Kidney (tissue), 14 donors: ENCODE results near the gene TSNAXIP1. TPM values are rescaled to one million over a fixed set of nuclear protein-coding genes. Genes with fewer than 3 reads are reported as not detected.

Source experiments
- DNase-seq, 5 donors: peaks; one replicate each; pipeline ENCODE4 v3.0.0-alpha.2; 2013 to 2020
- FAIRE-seq: peaks from 2 replicates; lab custom pipeline; 2012; peaks lifted over from hg19 to GRCh38; lab: Jason Lieb, UNC
- H3K27ac ChIP-seq, 2 donors: one replicate each; pipeline ENCODE4 v1.7.0; 2013; ENCODE audit warnings: low read depth in 2 of 2, low read length in 2 of 2, inconsistent platforms in 1 of 2
- H3K27me3 ChIP-seq: one replicate; pipeline ENCODE4 v1.7.1; 2013; ENCODE audit warnings: low read length, inconsistent platforms; ENCODE audit not compliant: control insufficient read depth, insufficient read depth
- H3K36me3 ChIP-seq, 3 donors: one replicate each; pipeline versions ENCODE4 v1.7.0 to v1.7.1; 2013; ENCODE audit warnings: low read length in 3 of 3, control low read depth in 1 of 3, inconsistent platforms in 1 of 3; ENCODE audit not compliant: insufficient read depth in 3 of 3, control insufficient read depth in 2 of 3
- H3K4me1 ChIP-seq, 3 donors: one replicate each; pipeline versions ENCODE4 v1.7.0 to v1.7.1; 2013; ENCODE audit warnings: low read length in 3 of 3, inconsistent platforms in 1 of 3, low read depth in 1 of 3; ENCODE audit not compliant: control insufficient read depth in 2 of 3, insufficient read depth in 2 of 3
- H3K4me3 ChIP-seq, 3 donors: one replicate each; pipeline versions ENCODE4 v1.7.0 to v1.8.1; 2013; ENCODE audit warnings: low read length in 3 of 3, control low read depth in 1 of 3, inconsistent platforms in 1 of 3
- H3K9ac ChIP-seq, 3 donors: one replicate each; pipeline versions ENCODE4 v1.7.0 to v1.7.1; 2013; ENCODE audit warnings: low read length in 3 of 3, control low read depth in 1 of 3, inconsistent platforms in 1 of 3
- H3K9me3 ChIP-seq, 3 donors: one replicate each; pipeline versions ENCODE4 v1.7.0 to v1.7.1; 2013; ENCODE audit warnings: low read length in 3 of 3, control low read depth in 1 of 3, inconsistent platforms in 1 of 3; ENCODE audit not compliant: control insufficient read depth in 2 of 3, insufficient read depth in 1 of 3
- CTCF ChIP-seq: IDR thresholded peaks from 3 replicates; pipeline ENCODE4 v1.5.1; 2012; ENCODE audit warnings: mild to moderate bottlenecking, moderate library complexity, borderline replicate concordance; ENCODE audit not compliant: insufficient read depth; ENCODE audit errors: extremely low read depth
- intact Hi-C: fragments of 100-400 bp; cut with DNase I; formaldehyde crosslinking; loops from one replicate; pipeline ENCODE4 v1.11.1; 2022
- polyA plus RNA-seq: library from polyadenylated mRNA; stranded (reverse); fragments of 350-450 nt; fragmentation: Illumina TruSeq; extraction: RNeasy Lipid Tissue Mini Kit (QIAGEN cat#74804); gene quantifications from one replicate; pipeline ENCODE4 v1.2.3, GENCODE V29; 2014; ENCODE audit warnings: low read depth, low replicate concordance; ENCODE audit not compliant: insufficient read depth
- total RNA-seq: library from RNA; stranded (reverse); fragmentation: NEBNext Ultra II Directional; extraction: Animal tissue kit (Norgen Biotek cat#: 25700); gene quantifications from one replicate; pipeline ENCODE4 v1.2.1, GENCODE V29; 2021
- donor health status: control.
- donor health status: control.
- donor health status: control.
- donor health status: control.
- donor health status: control.
- donor health status: DM: yes; HTN: yes; CAD: no.
- donor health status: Normal renal cell carcinoma (clear cell type).

Gene TSNAXIP1
- total and polyA plus RNA-seq, 2 donors from 2014 or later = 2.8 to 3.9 TPM

DNA sequence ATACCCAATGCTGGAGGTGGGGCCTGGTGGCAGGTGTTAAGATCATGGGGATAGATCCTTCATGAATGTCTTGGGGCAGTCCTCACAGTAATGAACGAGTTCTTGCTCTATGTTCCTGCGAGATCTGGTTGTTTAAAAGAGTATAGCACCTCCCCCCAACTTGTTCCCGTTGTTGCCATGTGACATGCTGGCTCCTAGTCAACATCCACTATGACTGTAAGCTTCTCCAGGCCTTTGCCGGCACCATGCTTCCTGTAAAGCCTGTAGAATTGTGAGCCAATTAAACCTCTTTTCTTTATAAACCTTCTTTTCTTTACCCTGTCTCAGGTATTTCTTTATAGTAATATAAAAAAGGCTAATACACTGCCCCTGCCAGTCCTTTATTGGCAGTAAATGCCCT lies 33.6 kb upstream of the TSNAXIP1 start:
- DNase-seq = no peak
- intact Hi-C loops = no loop called here

DNA sequence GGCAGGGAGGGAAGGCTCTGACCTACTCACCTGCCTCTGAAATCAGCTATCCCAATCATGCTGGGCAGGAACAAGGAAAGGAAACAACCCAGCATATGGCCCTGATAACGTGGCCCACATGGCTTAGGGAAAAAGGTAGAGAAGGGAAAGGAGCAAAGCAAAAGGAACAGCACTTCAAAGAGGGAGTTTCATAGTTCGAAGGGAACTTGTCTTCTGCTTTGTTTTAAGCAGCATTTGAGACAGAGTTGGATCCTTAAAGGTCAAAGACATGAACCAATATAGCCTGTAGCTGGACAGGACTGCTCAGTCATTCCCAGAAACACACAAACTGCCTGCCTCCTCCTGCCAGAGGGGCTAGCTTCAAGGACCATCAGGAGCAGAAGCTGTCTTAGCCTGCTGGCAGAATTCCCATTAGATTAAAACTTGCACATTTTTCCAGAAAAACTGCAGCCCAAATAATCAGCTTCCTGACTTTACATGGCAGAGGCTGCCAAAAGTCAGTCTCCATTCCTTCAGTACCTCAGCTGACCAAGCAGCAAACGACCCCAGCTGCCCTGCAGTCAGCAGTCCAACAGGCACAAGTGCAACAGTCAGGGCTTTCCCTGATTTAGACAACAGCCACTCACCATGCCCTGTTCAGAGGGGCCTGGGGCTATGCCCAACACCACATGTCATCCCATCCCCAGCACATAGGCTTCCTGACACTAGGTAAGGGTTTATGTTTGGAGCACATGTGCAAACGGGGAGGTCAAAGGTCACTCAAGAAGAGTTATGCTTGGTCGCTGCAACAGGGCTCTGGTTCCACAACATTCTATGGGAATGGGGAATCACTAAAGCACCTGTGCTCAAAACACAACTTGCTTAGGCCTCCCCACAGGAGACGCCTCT lies 32.9 kb upstream of the TSNAXIP1 start:
- Histone ChIP-seq H3K4me1 (peaks cover 0 to 19% (median 18%) of the 10 kb centered on the region in 3 donors), H3K27ac (peak overlapping the region; percentile 7 to 54)
- peak in 2 of 5 donors; percentile 24 to 35 for DNase-seq

More for the DNA sequence above, 33.6 kb upstream of the TSNAXIP1 start:
- no peak for FAIRE-seq
- Histone ChIP-seq H3K27ac (no peak overlapping the region), H3K4me3 (no peak overlapping the region), H3K4me1 (peaks cover 0 to 19% (median 18%) of the 10 kb centered on the region in 3 donors), H3K9ac (no peak overlapping the region), H3K9me3 (no peaks in the 10 kb centered on the region), H3K36me3 (peaks cover 0 to 7% (median 3%) of the 10 kb centered on the region in 3 donors), H3K27me3 (no peaks in the 10 kb centered on the region)
- no peak for TF ChIP-seq CTCF

GRCh38 chr16:67774457-67774853 lies 32.2 kb upstream of the TSNAXIP1 start:
- Histone ChIP-seq H3K9me3 (no peaks in the 10 kb centered on the region), H3K27ac (no peak overlapping the region), H3K9ac (no peak overlapping the region), H3K4me1 (peaks cover 0 to 19% (median 18%) of the 10 kb centered on the region in 3 donors), H3K4me3 (no peak overlapping the region), H3K27me3 (no peaks in the 10 kb centered on the region), H3K36me3 (peaks cover 0 to 7% (median 3%) of the 10 kb centered on the region in 3 donors)
- no peak for FAIRE-seq
- DNase-seq = no peak
- intact Hi-C loops = no loop called here
- no peak for TF ChIP-seq CTCF

More for the DNA sequence above, 32.9 kb upstream of the TSNAXIP1 start:
- H3K9ac ChIP-seq = no peak overlapping the region
- intact Hi-C loops = no loop called here
- no peaks in the 10 kb centered on the region for H3K9me3 ChIP-seq
- no peaks in the 10 kb centered on the region for H3K27me3 ChIP-seq
- no peak for FAIRE-seq
- no peak for TF ChIP-seq CTCF
- H3K4me3 ChIP-seq = no peak overlapping the region
- peaks cover 0 to 7% (median 3%) of the 10 kb centered on the region in 3 donors for H3K36me3 ChIP-seq
